NCI-H187 treated with DMSO at 0.1 percent for 48 hours (cell line): Measurements from ENCODE around the gene ZDHHC18.

Experiments
- DNase-seq: peaks from one replicate; lab custom pipeline; 2025; lab: John Stamatoyannopoulos, UW

Gene ZDHHC18

DNA sequence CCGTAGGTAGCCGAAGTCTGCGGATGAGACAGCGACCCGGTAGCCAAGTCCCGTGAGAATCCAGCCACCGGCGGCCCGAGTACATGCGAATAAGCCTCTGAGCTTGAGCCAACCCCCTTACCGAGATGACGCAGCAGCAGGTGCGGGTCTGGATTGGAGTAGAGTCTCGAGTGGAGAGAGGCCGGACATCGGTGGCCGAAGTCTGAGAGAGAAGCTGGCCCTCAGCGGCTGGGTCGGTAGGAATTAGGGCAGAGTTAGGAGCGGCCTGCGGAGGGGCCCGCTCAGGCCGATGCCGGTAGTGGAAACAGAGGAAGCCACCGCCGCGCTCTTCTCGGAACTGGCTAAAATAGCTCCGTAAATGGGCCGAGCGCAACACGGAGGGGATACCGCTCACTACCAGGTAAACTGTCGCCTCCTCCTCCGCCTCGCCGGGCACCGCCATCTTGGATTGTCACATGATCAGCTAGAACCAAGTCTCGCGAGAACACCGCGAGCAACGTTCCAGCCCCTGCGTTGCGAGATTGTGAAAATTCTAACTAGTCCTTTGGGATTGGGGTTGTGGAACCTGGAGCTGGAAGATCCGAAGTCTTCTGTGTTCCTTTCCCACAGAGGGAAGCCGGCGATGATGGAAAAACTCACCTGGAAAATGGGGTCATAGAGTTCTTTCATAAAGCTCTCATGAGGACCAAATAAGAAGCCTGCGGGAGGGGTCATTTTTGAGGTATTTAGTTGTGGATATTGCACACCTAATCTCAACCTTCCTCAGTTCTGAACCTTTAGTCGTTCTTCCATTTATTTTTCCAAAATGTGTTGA lies 73.7 kb downstream of the ZDHHC18 start, which contains the start of gene GPATCH3:
GPATCH3 (minus strand) TSS at position 467 of the 814 bp plus-strand sequence; CDS start at position 442, 25 bp downstream.
- DNase-seq: peak; percentile 71

DNA sequence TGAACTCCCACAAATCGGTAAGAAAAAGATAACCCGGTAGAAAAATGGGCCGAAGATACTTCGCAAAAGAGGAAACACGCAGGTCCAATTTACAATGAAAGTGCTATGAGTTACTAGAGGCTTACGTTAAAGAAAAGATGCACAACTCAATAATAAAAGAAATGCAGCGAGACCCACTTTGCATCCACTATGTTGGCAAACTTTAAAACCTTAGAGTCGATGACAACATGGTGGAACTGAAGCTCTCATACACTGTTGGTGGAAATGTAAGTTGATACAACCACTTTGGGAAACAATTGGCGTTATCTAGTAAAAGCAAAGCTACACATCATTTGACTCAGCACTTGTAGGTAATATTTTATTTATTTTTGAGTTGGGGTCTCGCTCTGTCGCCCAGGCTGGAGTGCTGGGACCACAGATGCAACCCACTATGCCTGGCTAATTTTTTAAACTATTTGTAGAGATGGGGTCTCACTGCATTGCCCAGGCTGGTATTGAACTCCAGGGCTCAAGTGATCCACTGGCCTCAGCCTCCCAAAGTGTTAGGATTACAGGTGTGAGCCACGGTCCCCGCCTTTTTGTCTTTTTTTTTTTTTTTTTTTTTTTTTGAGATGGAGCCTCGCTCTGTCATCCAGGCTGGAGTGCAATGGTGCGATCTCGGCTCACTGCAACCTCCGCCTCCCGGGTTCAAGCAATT lies 74.5 kb downstream of the ZDHHC18 start:
- no peak for DNase-seq
